CD14-positive monocyte (primary cell): ENCODE measurements around the gene ZNF407. TPM values are rescaled to one million over a fixed set of nuclear protein-coding genes. Genes with fewer than 3 reads are reported as not detected.

ENCODE experiments used
- DNase-seq, 3 donors: peaks; one replicate each; pipeline ENCODE4 v3.0.0-alpha.2; 2011 to 2022
- H2AFZ ChIP-seq: 2 replicates; pipeline ENCODE4 v1.6.0; 2012; ENCODE audit warnings: mild to moderate bottlenecking, low read depth, low read length, inconsistent platforms; ENCODE audit not compliant: insufficient read depth, poor library complexity, severe bottlenecking
- H3K27ac ChIP-seq, 2 donors: 1 replicate in 1 of 2; 2 replicates in 1 of 2; pipeline ENCODE4 v1.5.1; 2012 to 2013; ENCODE audit warnings: low read length in 2 of 2, control low read depth in 1 of 2, inconsistent platforms in 1 of 2, low read depth in 1 of 2, mild to moderate bottlenecking in 1 of 2
- H3K27me3 ChIP-seq, 2 donors: one replicate each; pipeline versions ENCODE4 v1.6.0 to v1.6.1; 2011 to 2013; ENCODE audit warnings: low read length in 2 of 2; ENCODE audit not compliant: control insufficient read depth in 2 of 2, insufficient read depth in 2 of 2
- H3K36me3 ChIP-seq, 2 donors: replicated peaks in 1 of 2; 1 replicate in 1 of 2; 2 replicates in 1 of 2; pipeline versions ENCODE4 v1.5.1 to v1.6.1; 2012 to 2013; ENCODE audit warnings: low read length in 2 of 2, control low read depth in 1 of 2, inconsistent platforms in 1 of 2, mild to moderate bottlenecking in 1 of 2; ENCODE audit not compliant: insufficient read depth in 2 of 2, control insufficient read depth in 1 of 2
- H3K4me1 ChIP-seq, 2 donors: 1 replicate in 1 of 2; 2 replicates in 1 of 2; pipeline versions ENCODE4 v1.5.1 to v1.6.1; 2012 to 2013; ENCODE audit warnings: low read length in 2 of 2, control low read depth in 1 of 2, inconsistent platforms in 1 of 2, mild to moderate bottlenecking in 1 of 2, moderate library complexity in 1 of 2; ENCODE audit not compliant: insufficient read depth in 2 of 2, control insufficient read depth in 1 of 2
- H3K4me2 ChIP-seq: replicated peaks from 2 replicates; pipeline ENCODE3; 2012; ENCODE audit warnings: low read length, moderate library complexity, mild to moderate bottlenecking; ENCODE audit not compliant: poor library complexity, severe bottlenecking; ENCODE audit errors: extremely low read depth
- H3K4me3 ChIP-seq, 3 experiments: fragments of 200-600 bp in 1 of 3; sonication (generic) in 1 of 3; replicated peaks in 1 of 3; 1 replicate in 2 of 3; 2 replicates in 1 of 3; pipeline ENCODE4 v1.5.1; 2011 to 2013; ENCODE audit warnings: low read length in 3 of 3, mild to moderate bottlenecking in 3 of 3, control low read depth in 2 of 3, low read depth in 2 of 3, inconsistent platforms in 1 of 3, moderate library complexity in 1 of 3
- H3K79me2 ChIP-seq: 2 replicates; pipeline ENCODE4 v1.6.0; 2012; ENCODE audit warnings: mild to moderate bottlenecking, control low read depth, inconsistent platforms, low read length, moderate library complexity; ENCODE audit not compliant: insufficient read depth
- H3K9ac ChIP-seq: 2 replicates; pipeline ENCODE4 v1.6.0; 2017; ENCODE audit warnings: low read length, mild to moderate bottlenecking; ENCODE audit not compliant: insufficient read depth, poor library complexity, severe bottlenecking
- H3K9me3 ChIP-seq, 2 donors: replicated peaks in 1 of 2; 1 replicate in 1 of 2; 2 replicates in 1 of 2; pipeline versions ENCODE4 v1.5.1 to v1.6.1; 2012 to 2013; ENCODE audit warnings: low read length in 2 of 2, control low read depth in 1 of 2; ENCODE audit not compliant: control insufficient read depth in 1 of 2, insufficient read depth in 1 of 2
- H4K20me1 ChIP-seq: 2 replicates; pipeline ENCODE4 v1.6.0; 2012; ENCODE audit warnings: mild to moderate bottlenecking, low read length, control low read depth, moderate library complexity; ENCODE audit not compliant: insufficient read depth
- H3K27ac Mint-ChIP-seq, 7 donors: one replicate each; pipeline ENCODE4 v1.8.0; 2020; ENCODE audit warnings: mild to moderate bottlenecking in 7 of 7, mixed read lengths in 7 of 7, moderate library complexity in 6 of 7, inconsistent platforms in 2 of 7
- H3K27me3 Mint-ChIP-seq, 3 donors: one replicate each; pipeline ENCODE4 v1.8.0; 2021 to 2022; ENCODE audit warnings: low read depth in 3 of 3, mild to moderate bottlenecking in 3 of 3, mixed read lengths in 3 of 3, moderate library complexity in 3 of 3, inconsistent platforms in 1 of 3
- H3K36me3 Mint-ChIP-seq, 2 donors: one replicate each; pipeline ENCODE4 v1.8.0; 2020; ENCODE audit warnings: mixed read lengths in 2 of 2, inconsistent platforms in 1 of 2, mild to moderate bottlenecking in 1 of 2
- H3K4me1 Mint-ChIP-seq: one replicate; pipeline ENCODE4 v1.8.0; 2020; ENCODE audit warnings: mild to moderate bottlenecking, mixed read lengths
- H3K4me3 Mint-ChIP-seq, 2 donors: one replicate each; pipeline ENCODE4 v1.8.0; 2020; ENCODE audit warnings: mild to moderate bottlenecking in 2 of 2, mixed read lengths in 2 of 2, moderate library complexity in 1 of 2
- H3K9me3 Mint-ChIP-seq, 7 donors: one replicate each; pipeline ENCODE4 v1.8.0; 2020 to 2022; ENCODE audit warnings: mixed read lengths in 7 of 7, mild to moderate bottlenecking in 6 of 7, moderate library complexity in 6 of 7, inconsistent platforms in 2 of 7
- WGBS: methylation state at CpG from one replicate; pipeline ENCODE4 v1.1.5; 2013; ENCODE audit warnings: missing lambda C conversion rate; ENCODE audit not compliant: insufficient coverage; 5-methylcytosine and 5-hydroxymethylcytosine counted together
- intact Hi-C, 2 donors: fragments of 100-400 bp; cut with micrococcal nuclease; formaldehyde crosslinking; loops; one replicate each; pipeline versions ENCODE4 v1.15.0 to v1.15.1; 2023
- polyA plus RNA-seq, 3 donors: library from polyadenylated mRNA; depleted of rRNA in 1 of 3; unstranded in 2 of 3; stranded (reverse) in 1 of 3; fragments of 300-500 nt in 2 of 3; fragments of >200 nt in 1 of 3; fragmentation: Illumina TruSeq in 2 of 3; gene quantifications; 1 replicate in 2 of 3; 2 replicates in 1 of 3; pipeline ENCODE4 v1.2.3, GENCODE V29; 2012 to 2021
- TF ChIP-seq, protein P1 (sequence below): fragments of 200-600 bp; IDR thresholded peaks from one replicate; pipeline ENCODE4 v1.8.0; 2022; ENCODE audit warnings: antibody characterized with exemption, mild to moderate bottlenecking

ZNF407 gene
- polyA plus RNA-seq, 3 donors = 1.3 to 3.6 (median 1.6) TPM

DNA sequence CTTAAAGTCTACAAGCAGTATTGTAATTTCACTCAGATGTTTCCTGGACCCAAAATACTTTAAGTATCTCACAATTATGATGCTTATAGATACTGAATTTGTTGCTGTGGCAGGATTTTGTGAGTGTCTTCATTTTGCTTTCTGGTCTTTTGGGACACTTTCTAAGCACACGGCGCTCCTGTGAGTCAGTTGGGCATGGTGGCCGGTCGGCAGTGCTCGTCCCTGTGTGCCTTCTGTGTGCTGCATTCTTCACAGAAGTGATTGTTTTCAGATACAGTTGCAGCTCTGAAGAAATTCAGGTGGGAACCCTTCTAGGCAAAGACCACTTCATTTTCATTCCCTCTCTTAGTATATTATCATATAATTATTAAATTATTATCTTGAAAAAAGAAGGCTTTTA lies 273.3 kb downstream of the ZNF407 start:
- Histone ChIP-seq H3K27me3 (no peaks in the 10 kb centered on the region), H3K36me3 (no peaks in the 10 kb centered on the region), H3K4me1 (no peaks in the 10 kb centered on the region), H3K9ac (no peak overlapping the region), H3K4me2 (no peak overlapping the region), H3K4me3 (no peak overlapping the region), H3K79me2 (no peaks in the 10 kb centered on the region), H3K27ac (no peak overlapping the region), H3K9me3 (no peaks in the 10 kb centered on the region), H2AFZ (no peak overlapping the region), H4K20me1 (no peaks in the 10 kb centered on the region)
- DNase-seq = no peak
- no peak overlapping the region for H3K4me3 Mint-ChIP-seq
- no peak overlapping the region for H3K27ac Mint-ChIP-seq
- no peaks in the 10 kb centered on the region for H3K36me3 Mint-ChIP-seq
- no CpG with 5 or more reads among the region's 5 CpGs for WGBS
- no peaks in the 10 kb centered on the region for H3K9me3 Mint-ChIP-seq
- TF ChIP-seq, protein P1, sequence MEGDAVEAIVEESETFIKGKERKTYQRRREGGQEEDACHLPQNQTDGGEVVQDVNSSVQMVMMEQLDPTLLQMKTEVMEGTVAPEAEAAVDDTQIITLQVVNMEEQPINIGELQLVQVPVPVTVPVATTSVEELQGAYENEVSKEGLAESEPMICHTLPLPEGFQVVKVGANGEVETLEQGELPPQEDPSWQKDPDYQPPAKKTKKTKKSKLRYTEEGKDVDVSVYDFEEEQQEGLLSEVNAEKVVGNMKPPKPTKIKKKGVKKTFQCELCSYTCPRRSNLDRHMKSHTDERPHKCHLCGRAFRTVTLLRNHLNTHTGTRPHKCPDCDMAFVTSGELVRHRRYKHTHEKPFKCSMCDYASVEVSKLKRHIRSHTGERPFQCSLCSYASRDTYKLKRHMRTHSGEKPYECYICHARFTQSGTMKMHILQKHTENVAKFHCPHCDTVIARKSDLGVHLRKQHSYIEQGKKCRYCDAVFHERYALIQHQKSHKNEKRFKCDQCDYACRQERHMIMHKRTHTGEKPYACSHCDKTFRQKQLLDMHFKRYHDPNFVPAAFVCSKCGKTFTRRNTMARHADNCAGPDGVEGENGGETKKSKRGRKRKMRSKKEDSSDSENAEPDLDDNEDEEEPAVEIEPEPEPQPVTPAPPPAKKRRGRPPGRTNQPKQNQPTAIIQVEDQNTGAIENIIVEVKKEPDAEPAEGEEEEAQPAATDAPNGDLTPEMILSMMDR = no peak
- no peaks in the 10 kb centered on the region for H3K4me1 Mint-ChIP-seq
- intact Hi-C loops = no loop called here
- no peaks in the 10 kb centered on the region for H3K27me3 Mint-ChIP-seq

DNA sequence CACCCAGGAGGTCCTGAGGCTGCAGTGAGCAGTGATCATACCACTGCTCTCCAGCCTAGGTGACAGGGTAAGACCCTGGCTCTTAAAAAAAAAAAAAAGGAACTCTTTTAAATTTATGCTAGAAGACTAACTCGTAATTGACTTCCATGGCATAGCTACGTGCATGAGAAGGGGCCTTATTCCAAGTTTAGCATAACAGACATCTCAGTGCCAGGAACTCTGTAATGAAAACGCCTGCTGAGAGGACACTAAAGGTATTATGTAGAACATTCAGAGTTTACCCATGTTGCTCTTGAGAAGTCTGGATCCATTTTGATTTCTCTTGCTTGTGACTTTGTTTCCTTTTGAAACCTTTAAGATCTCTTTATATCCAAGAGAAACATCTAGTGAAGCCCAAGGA lies 276.0 kb downstream of the ZNF407 start:
- no peak overlapping the region for H3K9ac ChIP-seq
- intact Hi-C loops = no loop called here
- H3K36me3 Mint-ChIP-seq = peaks cover 4 to 9% of the 10 kb centered on the region in 2 donors
- no peak overlapping the region for H3K27ac ChIP-seq
- H3K79me2 ChIP-seq = no peaks in the 10 kb centered on the region
- H3K27ac Mint-ChIP-seq = no peak overlapping the region
- WGBS = 92% methylated on average over 2 of the region's 3 CpGs
- no peak overlapping the region for H2AFZ ChIP-seq
- no peaks in the 10 kb centered on the region for H3K9me3 Mint-ChIP-seq
- no peaks in the 10 kb centered on the region for H3K27me3 Mint-ChIP-seq
- TF ChIP-seq, protein P1 = no peak
- H3K4me3 Mint-ChIP-seq = no peak overlapping the region
- no peaks in the 10 kb centered on the region for H4K20me1 ChIP-seq
- no peak overlapping the region for H3K4me2 ChIP-seq
- DNase-seq = no peak
- H3K36me3 ChIP-seq = no peaks in the 10 kb centered on the region
- H3K4me1 Mint-ChIP-seq = no peaks in the 10 kb centered on the region
- no peak overlapping the region for H3K4me3 ChIP-seq
- no peaks in the 10 kb centered on the region for H3K4me1 ChIP-seq
- H3K9me3 ChIP-seq = no peaks in the 10 kb centered on the region
- H3K27me3 ChIP-seq = no peaks in the 10 kb centered on the region
